Fibroblast of skin of left quadriceps (primary cell): ENCODE data around the gene CCDC112.
"Not testable (repeated sequence)": the region's sequence is repeated elsewhere in the genome, so short reads cannot be mapped to it uniquely, and the experiment has no call there.

Experiments used
- DNase-seq, 2 experiments: peaks; one replicate each; pipeline ENCODE4 v3.0.0-alpha.2; 2013; ENCODE audit warnings: low read depth in 2 of 2

The CCDC112 gene

GRCh38 chr5:115262011-115262320 lies 34.5 kb downstream of the CCDC112 start:
- DNase-seq = no peak

GRCh38 chr5:115260248-115260647 lies 36.2 kb downstream of the CCDC112 start:
- no peak for DNase-seq

GRCh38 chr5:115257981-115258380 lies 38.5 kb downstream of the CCDC112 start:
- DNase-seq = peak; percentile 2 to 6

DNA sequence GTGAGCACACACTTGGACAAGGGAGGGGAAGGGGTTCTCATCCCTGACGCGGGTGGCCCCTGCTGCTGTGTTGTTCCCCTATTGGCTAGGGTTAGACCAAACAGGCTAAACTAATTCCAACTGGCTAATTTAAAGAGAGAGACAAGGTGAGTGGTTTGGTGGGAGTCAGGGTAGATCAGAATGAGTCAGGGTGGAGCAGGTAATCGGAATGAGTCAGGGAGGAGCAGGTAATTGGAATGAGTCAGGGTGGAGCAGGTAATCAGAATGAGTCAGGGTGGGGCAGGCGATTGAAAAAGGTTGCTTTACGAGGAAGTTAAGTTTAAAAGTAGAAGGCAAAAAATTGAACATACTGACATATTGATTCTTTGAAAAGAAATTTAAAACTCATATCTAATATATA lies 47.1 kb downstream of the CCDC112 start:
- not testable (repeated sequence) for DNase-seq

- peak in 1 of 2 experiments; percentile 20 for DNase-seq
Observed at GRCh38 chr5:115246361-115246991, 50.0 kb downstream of the CCDC112 start.

DNA sequence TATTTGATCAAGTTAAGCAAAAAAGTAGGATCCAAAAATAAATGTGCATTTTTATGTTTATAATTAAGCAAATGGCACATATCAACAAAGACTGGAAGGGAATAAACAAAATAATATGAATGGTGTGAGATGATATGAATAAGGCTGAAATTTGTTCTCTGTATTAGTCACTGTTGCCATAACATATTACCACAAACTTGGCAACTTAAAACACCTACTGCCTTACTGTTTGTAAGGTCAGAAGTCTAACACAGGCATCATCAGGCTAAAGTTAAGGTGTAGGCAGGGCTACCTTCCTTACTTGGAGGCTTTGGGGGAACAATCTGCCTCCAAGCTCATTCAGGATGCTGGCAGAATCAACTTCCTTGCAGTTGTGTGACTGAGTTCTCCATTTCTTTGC lies 53.0 kb downstream of the CCDC112 start:
- DNase-seq = no peak

- no peak for DNase-seq
Observed at GRCh38 chr5:115241881-115242642, 54.4 kb downstream of the CCDC112 start.

- no peak for DNase-seq
Observed at GRCh38 chr5:115237066-115237465, 59.4 kb downstream of the CCDC112 start.

- no peak for DNase-seq
Observed at GRCh38 chr5:115236599-115236998, 59.9 kb downstream of the CCDC112 start.

DNA sequence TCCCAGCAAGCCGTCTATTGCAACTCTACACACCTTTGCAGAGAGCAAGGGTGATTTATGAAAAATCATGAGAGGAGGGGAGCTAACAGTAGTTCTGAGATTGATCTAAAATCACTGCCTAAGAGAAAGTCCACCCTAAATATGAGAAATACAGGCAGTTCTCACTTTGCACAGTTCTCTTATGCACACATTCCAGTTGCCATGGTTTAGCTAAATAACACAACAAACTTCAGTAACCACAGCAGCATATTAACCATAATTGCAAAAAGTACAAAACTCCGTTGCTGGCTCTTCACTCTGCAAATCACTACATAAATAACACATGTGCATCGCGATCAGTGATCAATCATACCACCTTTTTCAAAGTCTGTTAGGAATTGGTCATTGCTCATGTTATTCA lies 64.9 kb downstream of the CCDC112 start:
- no peak for DNase-seq

DNA sequence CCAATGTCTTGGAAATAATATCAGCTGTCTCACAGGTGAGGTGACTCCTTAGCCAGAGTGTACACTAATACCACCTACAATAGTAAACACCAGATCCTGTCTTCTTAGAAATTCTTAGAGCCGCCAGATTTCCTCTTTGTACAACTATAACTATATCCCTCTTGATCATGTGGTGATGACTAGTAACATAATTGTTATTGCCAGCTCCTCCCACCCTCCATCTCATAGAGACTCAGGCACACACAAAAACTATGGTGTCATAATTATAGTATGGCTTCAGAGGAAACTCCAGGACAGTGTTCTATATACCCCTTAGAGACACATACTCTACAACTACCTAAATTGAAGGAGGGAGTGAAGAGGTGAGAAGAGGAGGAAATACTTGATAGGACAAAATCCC lies 66.8 kb downstream of the CCDC112 start:
- no peak for DNase-seq

DNA sequence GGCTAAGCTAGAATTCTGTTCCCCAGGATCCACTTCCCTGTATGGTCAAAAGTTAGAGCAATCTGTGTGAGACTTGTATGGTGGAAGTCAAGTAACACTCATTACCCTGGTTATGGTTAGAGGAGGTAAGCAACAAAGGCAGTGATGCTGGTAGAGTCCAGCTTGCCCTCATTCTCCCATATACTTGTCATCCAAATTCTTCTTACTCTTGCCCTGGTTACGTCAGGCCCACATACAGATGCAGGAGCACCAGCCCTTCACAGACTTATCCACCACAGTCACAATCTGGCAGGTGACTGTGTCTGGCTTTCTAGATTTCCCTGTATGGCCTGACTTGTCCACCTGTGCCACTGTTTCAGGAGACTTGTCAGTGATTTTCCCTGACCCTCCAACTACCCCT lies 69.2 kb downstream of the CCDC112 start:
- no peak for DNase-seq
